Neural cell (in vitro differentiated cells): ENCODE data around the gene NKPD1. TPM values are rescaled to one million over a fixed set of nuclear protein-coding genes. Genes with fewer than 3 reads are reported as not detected.

Experiments used
- H2AFZ ChIP-seq: fragments of 200-600, 300-800 bp; sonication (generic), shearing (Covaris generic); 2 replicates; pipeline ENCODE4 v1.6.0; 2014; ENCODE audit warnings: low read depth, mild to moderate bottlenecking, antibody characterized with exemption, low read length, moderate library complexity
- H3F3A ChIP-seq: fragments of 200-600 bp; shearing (Covaris generic); 2 replicates; pipeline ENCODE4 v1.6.1; 2016; ENCODE audit warnings: mild to moderate bottlenecking, moderate library complexity, mixed read lengths, antibody characterized with exemption, low read length; ENCODE audit not compliant: insufficient read depth, poor library complexity, severe bottlenecking
- H3K27ac ChIP-seq: fragments of 200-600, 300-800 bp; sonication (generic), shearing (Covaris generic); 2 replicates; pipeline ENCODE4 v1.5.1; 2014; ENCODE audit warnings: mild to moderate bottlenecking, low read length, moderate library complexity
- H3K27me3 ChIP-seq: fragments of 300-800, 200-600 bp; sonication (generic), shearing (Covaris generic); 2 replicates; pipeline ENCODE4 v1.6.0; 2014; ENCODE audit warnings: mild to moderate bottlenecking, low read depth, low read length, moderate library complexity; ENCODE audit not compliant: insufficient read depth
- H3K36me3 ChIP-seq: fragments of 300-800, 200-600 bp; sonication (generic), shearing (Covaris generic); 2 replicates; pipeline ENCODE4 v1.5.1; 2014; ENCODE audit warnings: mild to moderate bottlenecking, antibody characterized with exemption, low read length, moderate library complexity; ENCODE audit not compliant: insufficient read depth
- H3K4me2 ChIP-seq: fragments of 300-800, 200-600 bp; sonication (generic), shearing (Covaris generic); 2 replicates; pipeline ENCODE4 v1.6.0; 2014; ENCODE audit warnings: mild to moderate bottlenecking, low read length
- H3K4me3 ChIP-seq: fragments of 300-800, 200-600 bp; sonication (generic), shearing (Covaris generic); 2 replicates; pipeline ENCODE4 v1.5.1; 2014; ENCODE audit warnings: mild to moderate bottlenecking, low read length, moderate library complexity
- H3K79me2 ChIP-seq: fragments of 200-600 bp; shearing (Covaris generic); replicated peaks from 2 replicates; pipeline ENCODE4 v1.6.0; 2014; ENCODE audit warnings: mild to moderate bottlenecking, low read length, moderate library complexity; ENCODE audit not compliant: insufficient read depth
- H3K9ac ChIP-seq: fragments of 300-800, 200-600 bp; sonication (generic), shearing (Covaris generic); 2 replicates; pipeline ENCODE4 v1.6.1; 2016; ENCODE audit warnings: mild to moderate bottlenecking, low read length, mixed read lengths
- H3K9me2 ChIP-seq: fragments of 200-600 bp; shearing (Covaris generic); 2 replicates; pipeline ENCODE4 v1.6.1; 2016; ENCODE audit warnings: mild to moderate bottlenecking, low read length, mixed read lengths; ENCODE audit not compliant: insufficient read depth
- H3K9me3 ChIP-seq: fragments of 200-600, 300-800 bp; sonication (generic), shearing (Covaris generic); 2 replicates; pipeline ENCODE4 v1.6.1; 2016; ENCODE audit warnings: mild to moderate bottlenecking, mixed run types, low read length, moderate library complexity, mixed read lengths
- H4K20me1 ChIP-seq: fragments of 200-600 bp; shearing (Covaris generic); 2 replicates; pipeline ENCODE4 v1.6.1; 2016; ENCODE audit warnings: mild to moderate bottlenecking, mixed run types; ENCODE audit not compliant: insufficient read depth
- EP300 ChIP-seq: fragments of 450-650 bp; conservative IDR thresholded peaks from 2 replicates; pipeline ENCODE4 v1.6.1; 2014; ENCODE audit warnings: antibody characterized with exemption, mild to moderate bottlenecking, moderate library complexity; ENCODE audit not compliant: poor library complexity, severe bottlenecking
- EZH2 ChIP-seq: fragments of 200-600, 300-800 bp; shearing (Covaris generic), sonication (generic); IDR thresholded peaks from 2 replicates; pipeline ENCODE4 v1.6.1; 2014; ENCODE audit warnings: antibody characterized with exemption, low read length, borderline replicate concordance, mild to moderate bottlenecking; ENCODE audit not compliant: insufficient read depth, poor library complexity, severe bottlenecking
- MXI1 ChIP-seq: fragments of 450-650 bp; conservative IDR thresholded peaks from 2 replicates; pipeline ENCODE4 v1.6.1; 2014; ENCODE audit warnings: antibody characterized with exemption, mild to moderate bottlenecking; ENCODE audit not compliant: poor library complexity, severe bottlenecking
- POLR2AphosphoS5 ChIP-seq: IDR thresholded peaks from 2 replicates; pipeline ENCODE4 v1.6.1; 2012
- RAD21 ChIP-seq: fragments of 450-650 bp; conservative IDR thresholded peaks from 2 replicates; pipeline ENCODE4 v1.6.1; 2014; ENCODE audit warnings: antibody characterized with exemption, mild to moderate bottlenecking, moderate library complexity
- SMC3 ChIP-seq: fragments of 450-650 bp; conservative IDR thresholded peaks from 2 replicates; pipeline ENCODE4 v1.6.1; 2014; ENCODE audit warnings: antibody characterized with exemption, mild to moderate bottlenecking, moderate library complexity; ENCODE audit not compliant: poor library complexity
- TAF1 ChIP-seq: IDR thresholded peaks from 2 replicates; pipeline ENCODE4 v1.6.1; 2012; ENCODE audit warnings: low read depth
- polyA minus RNA-seq: library from RNA; depleted of rRNA, polyadenylated mRNA; stranded (reverse); fragments of >200 nt; gene quantifications from 2 replicates; pipeline ENCODE4 v1.2.3, GENCODE V29; 2014
- polyA plus RNA-seq: library from polyadenylated mRNA; depleted of rRNA; stranded (reverse); fragments of >200 nt; gene quantifications from 2 replicates; pipeline ENCODE4 v1.2.3, GENCODE V29; 2014
- TF ChIP-seq, protein P1 (sequence below): IDR thresholded peaks from 2 replicates; pipeline ENCODE4 v1.6.1; 2012; ENCODE audit warnings: borderline replicate concordance
- TF ChIP-seq, protein P2 (sequence below): fragments of 450-650 bp; IDR thresholded peaks from 2 replicates; pipeline ENCODE4 v1.5.1; 2014; ENCODE audit warnings: antibody characterized with exemption, mild to moderate bottlenecking, moderate library complexity; ENCODE audit not compliant: poor library complexity, severe bottlenecking

The NKPD1 gene, protein sequence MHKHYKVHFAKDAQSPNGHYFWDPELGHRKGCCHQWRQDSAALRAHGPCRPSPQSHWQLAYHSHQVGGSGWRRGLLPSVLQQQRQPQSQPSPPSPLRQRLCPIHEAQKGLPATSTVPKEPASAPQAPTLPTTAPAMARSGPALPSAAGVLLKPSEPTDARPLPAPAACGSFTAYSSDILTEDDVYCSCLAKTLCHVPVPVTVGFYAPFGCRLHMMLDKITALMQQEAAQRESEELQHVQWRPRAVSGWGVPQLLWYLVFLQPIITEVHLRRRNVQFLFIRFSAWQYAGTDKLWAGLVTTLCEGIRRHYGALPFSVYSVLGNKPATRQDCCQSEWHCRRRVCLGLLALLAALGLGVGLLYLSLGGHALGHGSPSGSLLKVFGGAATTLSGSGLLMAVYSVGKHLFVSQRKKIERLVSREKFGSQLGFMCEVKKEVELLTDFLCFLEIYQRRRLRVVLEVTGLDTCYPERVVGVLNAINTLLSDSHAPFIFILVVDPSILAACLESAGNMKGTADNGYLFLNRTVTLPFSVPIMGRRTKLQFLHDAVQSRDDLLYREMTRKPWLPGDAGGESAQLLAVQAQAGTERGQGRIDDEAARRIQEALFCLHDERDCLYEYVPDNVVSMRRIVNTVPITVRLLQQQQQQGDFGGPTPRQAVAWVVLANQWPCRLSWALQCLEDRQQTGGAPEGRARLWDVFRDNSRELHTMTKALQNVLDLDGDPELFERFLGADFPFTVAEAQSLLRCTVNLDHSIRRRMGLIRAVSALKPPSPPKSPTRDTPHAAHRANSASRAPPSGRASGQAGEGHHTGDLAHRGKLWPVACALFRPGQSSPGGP
- polyA plus RNA-seq (1.6 and 2.8 TPM in 2 replicates), polyA minus RNA-seq (0.69 and 1.2 TPM in 2 replicates)

DNA sequence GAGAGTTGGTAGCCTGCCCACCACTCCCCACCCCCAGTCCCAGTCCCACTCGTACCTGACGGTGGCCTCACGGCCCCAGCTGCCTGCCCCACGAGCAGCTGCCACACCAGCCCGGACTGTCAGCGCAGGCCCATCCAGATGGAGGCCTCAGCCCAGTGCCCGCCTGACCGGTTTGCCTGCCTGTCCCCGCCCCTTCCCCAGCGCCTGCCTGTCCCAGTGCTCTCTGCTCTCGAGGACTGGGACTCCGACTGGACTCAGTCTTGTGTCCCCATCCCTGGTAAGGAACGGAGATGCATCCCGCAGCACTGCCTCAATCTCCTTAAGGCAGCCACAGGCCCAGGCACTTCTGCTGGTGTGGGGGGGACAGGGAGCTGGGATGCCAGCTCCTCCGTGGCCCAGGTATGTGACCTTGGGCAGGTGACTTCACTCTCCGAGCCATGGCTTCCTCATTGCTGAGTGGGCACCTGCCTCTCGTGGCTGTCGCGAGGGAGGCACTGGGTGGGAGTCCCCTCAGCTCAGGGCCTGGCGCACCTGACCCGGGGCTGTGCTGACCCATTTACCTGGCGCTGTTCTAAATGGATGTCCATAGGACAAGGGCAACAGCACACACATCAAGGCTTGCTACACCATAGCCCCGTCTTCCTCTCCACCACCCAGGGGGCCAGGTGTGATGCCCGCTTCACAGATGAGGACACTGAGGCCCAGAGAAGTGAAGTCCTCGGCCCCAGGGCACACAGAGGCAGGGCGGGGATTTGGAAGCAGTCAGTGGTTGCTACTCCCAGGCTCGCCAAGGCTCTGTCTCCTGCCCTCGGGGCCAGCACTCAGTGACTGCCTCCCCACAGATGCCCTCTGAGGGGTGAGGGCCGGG, at the start of gene NKPD1:
Gene NKPD1 (minus strand): TSS at position 113 of the 868 bp plus-strand sequence. CDS start 832 bp downstream, outside the sequence.
- H3K4me2 ChIP-seq: no peak within 1 kb of the TSS
- H4K20me1 ChIP-seq: no peaks in the 10 kb centered on the region
- no peak for TF ChIP-seq TAF1
- no peak for TF ChIP-seq POLR2AphosphoS5
- TF ChIP-seq MXI1: no peak
- no peak for TF ChIP-seq EP300
- no peak for TF ChIP-seq EZH2
- TF ChIP-seq, protein P1, sequence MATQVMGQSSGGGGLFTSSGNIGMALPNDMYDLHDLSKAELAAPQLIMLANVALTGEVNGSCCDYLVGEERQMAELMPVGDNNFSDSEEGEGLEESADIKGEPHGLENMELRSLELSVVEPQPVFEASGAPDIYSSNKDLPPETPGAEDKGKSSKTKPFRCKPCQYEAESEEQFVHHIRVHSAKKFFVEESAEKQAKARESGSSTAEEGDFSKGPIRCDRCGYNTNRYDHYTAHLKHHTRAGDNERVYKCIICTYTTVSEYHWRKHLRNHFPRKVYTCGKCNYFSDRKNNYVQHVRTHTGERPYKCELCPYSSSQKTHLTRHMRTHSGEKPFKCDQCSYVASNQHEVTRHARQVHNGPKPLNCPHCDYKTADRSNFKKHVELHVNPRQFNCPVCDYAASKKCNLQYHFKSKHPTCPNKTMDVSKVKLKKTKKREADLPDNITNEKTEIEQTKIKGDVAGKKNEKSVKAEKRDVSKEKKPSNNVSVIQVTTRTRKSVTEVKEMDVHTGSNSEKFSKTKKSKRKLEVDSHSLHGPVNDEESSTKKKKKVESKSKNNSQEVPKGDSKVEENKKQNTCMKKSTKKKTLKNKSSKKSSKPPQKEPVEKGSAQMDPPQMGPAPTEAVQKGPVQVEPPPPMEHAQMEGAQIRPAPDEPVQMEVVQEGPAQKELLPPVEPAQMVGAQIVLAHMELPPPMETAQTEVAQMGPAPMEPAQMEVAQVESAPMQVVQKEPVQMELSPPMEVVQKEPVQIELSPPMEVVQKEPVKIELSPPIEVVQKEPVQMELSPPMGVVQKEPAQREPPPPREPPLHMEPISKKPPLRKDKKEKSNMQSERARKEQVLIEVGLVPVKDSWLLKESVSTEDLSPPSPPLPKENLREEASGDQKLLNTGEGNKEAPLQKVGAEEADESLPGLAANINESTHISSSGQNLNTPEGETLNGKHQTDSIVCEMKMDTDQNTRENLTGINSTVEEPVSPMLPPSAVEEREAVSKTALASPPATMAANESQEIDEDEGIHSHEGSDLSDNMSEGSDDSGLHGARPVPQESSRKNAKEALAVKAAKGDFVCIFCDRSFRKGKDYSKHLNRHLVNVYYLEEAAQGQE: no peak
- TF ChIP-seq RAD21: no peak
- TF ChIP-seq, protein P2, sequence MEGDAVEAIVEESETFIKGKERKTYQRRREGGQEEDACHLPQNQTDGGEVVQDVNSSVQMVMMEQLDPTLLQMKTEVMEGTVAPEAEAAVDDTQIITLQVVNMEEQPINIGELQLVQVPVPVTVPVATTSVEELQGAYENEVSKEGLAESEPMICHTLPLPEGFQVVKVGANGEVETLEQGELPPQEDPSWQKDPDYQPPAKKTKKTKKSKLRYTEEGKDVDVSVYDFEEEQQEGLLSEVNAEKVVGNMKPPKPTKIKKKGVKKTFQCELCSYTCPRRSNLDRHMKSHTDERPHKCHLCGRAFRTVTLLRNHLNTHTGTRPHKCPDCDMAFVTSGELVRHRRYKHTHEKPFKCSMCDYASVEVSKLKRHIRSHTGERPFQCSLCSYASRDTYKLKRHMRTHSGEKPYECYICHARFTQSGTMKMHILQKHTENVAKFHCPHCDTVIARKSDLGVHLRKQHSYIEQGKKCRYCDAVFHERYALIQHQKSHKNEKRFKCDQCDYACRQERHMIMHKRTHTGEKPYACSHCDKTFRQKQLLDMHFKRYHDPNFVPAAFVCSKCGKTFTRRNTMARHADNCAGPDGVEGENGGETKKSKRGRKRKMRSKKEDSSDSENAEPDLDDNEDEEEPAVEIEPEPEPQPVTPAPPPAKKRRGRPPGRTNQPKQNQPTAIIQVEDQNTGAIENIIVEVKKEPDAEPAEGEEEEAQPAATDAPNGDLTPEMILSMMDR: no peak
- TF ChIP-seq SMC3: no peak
- H3K79me2 ChIP-seq: no peaks in the 10 kb centered on the region
- H3F3A ChIP-seq: no peaks in the 10 kb centered on the region
- H3K36me3 ChIP-seq: no peaks in the 10 kb centered on the region
- H3K9ac ChIP-seq: no peak within 1 kb of the TSS
- H3K27me3 ChIP-seq: no peaks in the 10 kb centered on the region
- no peaks in the 10 kb centered on the region for H3K9me3 ChIP-seq
- H2AFZ ChIP-seq: no peak within 1 kb of the TSS
- no peaks in the 10 kb centered on the region for H3K9me2 ChIP-seq
- H3K27ac ChIP-seq: no peak within 1 kb of the TSS
- H3K4me3 ChIP-seq: no peak within 1 kb of the TSS

- Histone ChIP-seq H3K27ac (no peak overlapping the region), H3K79me2 (no peaks in the 10 kb centered on the region), H2AFZ (no peak overlapping the region), H3F3A (no peaks in the 10 kb centered on the region), H3K9me2 (no peaks in the 10 kb centered on the region), H3K4me3 (no peak overlapping the region), H3K9ac (no peak overlapping the region), H3K36me3 (no peaks in the 10 kb centered on the region), H3K4me2 (no peak overlapping the region), H4K20me1 (no peaks in the 10 kb centered on the region), H3K9me3 (no peaks in the 10 kb centered on the region), H3K27me3 (no peaks in the 10 kb centered on the region)
- TF ChIP-seq EP300 (no peak), TAF1 (no peak), RAD21 (no peak), SMC3 (no peak), POLR2AphosphoS5 (no peak), MXI1 (no peak), EZH2 (no peak)
- TF ChIP-seq, protein P1: no peak
- TF ChIP-seq, protein P2: no peak
Observed at GRCh38 chr19:45206328-45206727, 45.5 kb upstream of the NKPD1 start.
